HK-2 (cell line): Measurements from ENCODE around the gene EXOC3L2.
"Not testable (repeated sequence)": the region's sequence is repeated elsewhere in the genome, so short reads cannot be mapped to it uniquely, and the experiment has no call there.

Experiments used
- DNase-seq: peaks from one replicate; pipeline ENCODE4 v3.0.0-alpha.2; 2018; ENCODE audit not compliant: unreplicated experiment

The EXOC3L2 gene

DNA sequence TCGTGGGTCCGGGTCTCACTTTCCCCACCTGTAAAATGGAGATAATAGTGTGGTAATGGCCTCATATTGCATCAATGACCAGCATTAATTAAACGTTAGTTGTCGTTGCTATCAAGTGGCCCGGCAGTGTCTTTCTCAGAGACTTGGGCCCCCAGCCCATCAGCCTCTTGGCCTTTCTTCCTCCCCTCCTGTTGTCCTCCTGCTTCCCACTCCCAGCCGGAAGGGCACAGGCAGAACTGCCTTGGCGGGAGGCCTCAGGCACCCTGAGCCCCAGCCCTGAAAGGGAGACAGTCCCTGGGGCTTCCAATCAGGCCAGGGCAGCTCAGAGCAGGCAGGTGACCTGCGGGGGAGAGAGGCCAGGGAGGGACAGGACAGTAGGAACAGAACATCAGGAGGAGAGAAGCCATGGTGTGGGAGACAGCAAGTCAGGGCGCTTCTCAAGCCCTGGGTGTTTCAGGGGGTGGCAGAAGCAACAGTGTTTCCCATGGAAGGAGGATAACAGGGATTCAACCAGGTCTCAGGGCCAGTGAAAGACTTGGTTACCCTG lies 10.5 kb upstream of the EXOC3L2 start:
- no peak for DNase-seq

GRCh38 chr19:45254044-45254531 lies 8.9 kb upstream of the EXOC3L2 start:
- no peak for DNase-seq

DNA sequence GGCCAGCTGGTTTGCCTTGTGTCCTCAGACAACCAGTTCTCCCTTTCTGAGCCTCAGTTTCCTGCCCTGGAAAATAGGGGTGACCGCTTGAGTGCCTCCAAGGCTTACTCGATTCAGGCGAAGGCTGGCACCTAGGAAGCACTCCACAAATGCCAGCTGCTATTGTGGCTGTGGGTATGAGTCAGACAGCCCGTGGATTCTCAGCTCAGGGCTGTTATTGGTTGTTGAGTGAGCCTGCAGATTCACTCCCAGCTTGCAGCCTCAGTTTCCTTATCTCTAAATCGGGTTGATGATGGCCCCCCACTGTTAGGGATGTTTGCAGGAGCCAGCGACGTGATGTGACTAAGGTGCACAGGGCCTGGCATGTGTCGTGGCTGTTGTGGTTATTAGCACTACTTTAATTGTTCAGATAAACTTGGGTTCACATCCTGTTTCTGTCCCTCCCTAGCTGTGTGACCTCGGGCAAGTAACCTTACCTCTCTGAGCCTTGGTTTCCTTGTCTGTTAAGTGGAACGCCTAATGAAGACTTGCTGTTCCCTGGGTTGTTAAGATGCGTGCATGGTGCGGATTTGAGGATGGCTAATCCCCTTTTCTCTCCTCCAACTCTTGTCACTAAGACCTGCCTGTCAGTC lies 8.3 kb upstream of the EXOC3L2 start:
- DNase-seq, result no peak

GRCh38 chr19:45251452-45252354 lies 6.5 kb upstream of the EXOC3L2 start:
- DNase-seq, result no peak

DNA sequence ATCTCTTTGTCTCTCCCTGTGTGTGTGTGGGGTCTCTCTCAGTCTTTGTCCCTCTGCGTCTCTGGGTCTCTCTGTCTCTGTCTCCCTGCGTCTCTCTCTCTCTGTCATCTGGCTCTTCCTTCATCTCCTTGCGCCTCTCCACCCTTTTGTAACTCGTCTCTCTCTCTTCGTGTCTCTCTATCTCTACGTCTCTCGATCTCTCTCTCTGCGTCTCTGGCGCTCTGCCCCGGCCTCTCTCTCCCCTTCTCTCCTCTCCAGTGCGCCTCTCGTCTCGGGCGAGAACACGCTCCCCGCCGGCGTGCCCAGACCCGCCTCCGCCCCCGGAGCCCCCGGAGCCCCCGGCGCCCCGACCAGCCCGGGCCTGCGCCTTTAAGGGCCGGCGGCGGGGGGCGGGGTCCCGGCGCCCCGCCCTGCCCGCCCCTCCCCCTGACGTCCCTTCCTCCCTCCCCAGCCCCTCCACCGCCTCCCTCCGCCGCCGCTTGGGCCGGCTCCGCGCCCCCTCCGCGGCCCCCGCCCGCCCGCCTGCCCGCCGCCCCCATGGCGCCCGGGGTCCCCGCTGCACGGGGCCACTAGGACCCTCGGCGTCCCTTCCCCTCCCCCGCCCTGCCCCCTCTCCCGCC lies 5.7 kb upstream of the EXOC3L2 start, which contains the start of gene MARK4:
Gene MARK4, plus strand, starts transcription at position 440 of the 620 bp plus-strand sequence. CDS start 318 bp downstream, outside the sequence.
- peak; percentile 55 for DNase-seq

DNA sequence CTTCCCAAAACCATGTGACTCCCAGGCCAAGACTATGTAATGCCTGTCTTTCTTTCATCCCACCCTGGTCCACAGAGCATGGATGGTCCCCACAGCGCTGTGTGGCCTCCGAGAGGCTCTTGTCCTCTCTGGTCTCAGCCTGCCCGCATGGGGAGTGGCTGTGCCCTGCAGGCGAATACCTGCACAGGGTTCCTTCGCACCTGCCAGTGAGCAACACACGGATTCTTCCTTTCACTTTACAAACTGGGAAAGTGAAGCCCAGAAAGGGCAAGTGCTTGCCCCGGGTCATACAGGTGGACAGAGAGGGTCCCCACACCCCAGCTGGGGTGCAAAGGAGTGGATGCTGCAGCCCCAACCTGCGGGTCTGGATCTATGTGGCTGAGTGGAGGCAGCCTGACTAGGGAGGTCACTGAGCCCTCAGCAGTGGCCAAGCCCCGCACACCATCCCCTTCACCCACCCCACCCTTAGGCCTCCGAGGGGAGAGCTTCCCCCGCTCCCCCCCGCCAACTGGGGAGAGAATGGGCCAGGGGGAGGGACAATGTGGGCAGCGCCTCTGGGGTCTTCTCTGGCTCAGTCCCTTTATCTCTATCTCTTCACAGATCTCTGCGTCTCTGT lies 5.1 kb upstream of the EXOC3L2 start:
- DNase-seq, result no peak

GRCh38 chr19:45249261-45250033 lies 4.2 kb upstream of the EXOC3L2 start:
- DNase-seq, result no peak

DNA sequence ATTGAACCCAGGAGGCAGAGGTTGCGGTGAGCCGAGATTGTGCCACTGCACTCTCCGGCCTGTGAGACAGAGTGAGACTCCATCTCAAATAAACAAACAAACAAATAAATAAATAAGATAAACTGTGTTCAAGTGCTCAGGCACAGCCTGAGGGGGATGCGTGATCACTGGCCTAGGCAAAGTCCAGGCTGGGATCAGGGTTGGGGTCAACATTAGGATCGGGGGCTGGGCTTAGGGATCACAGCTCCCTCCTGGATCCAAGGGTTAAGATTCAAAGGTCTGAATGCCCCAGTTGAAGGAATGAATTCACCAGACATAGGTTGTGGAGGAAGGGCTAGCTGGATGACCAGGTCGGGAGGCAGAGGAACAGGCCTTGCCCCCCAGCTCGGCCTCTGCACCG lies 1.9 kb upstream of the EXOC3L2 start:
- DNase-seq, result no peak

DNA sequence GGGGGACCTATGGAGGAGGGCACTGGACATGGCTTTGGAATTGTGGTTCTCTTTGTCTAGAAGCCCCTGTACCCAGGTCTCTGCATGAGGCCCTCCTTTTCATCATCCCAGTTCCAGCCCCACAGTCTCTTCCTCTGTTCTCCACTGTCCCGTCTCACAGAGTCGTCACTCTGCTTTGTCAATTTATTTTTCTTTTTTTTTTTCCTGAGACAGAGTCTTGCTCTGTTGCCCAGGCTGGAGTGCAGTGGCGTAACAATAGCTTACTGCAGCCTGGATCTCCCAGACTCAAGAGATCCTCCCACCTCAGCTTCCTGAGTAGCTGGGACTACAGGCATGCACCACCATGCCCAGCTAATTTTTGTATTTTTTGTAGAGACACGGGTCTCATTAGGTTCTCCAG lies 619 bp upstream of the EXOC3L2 start:
- DNase-seq, result no peak

DNA sequence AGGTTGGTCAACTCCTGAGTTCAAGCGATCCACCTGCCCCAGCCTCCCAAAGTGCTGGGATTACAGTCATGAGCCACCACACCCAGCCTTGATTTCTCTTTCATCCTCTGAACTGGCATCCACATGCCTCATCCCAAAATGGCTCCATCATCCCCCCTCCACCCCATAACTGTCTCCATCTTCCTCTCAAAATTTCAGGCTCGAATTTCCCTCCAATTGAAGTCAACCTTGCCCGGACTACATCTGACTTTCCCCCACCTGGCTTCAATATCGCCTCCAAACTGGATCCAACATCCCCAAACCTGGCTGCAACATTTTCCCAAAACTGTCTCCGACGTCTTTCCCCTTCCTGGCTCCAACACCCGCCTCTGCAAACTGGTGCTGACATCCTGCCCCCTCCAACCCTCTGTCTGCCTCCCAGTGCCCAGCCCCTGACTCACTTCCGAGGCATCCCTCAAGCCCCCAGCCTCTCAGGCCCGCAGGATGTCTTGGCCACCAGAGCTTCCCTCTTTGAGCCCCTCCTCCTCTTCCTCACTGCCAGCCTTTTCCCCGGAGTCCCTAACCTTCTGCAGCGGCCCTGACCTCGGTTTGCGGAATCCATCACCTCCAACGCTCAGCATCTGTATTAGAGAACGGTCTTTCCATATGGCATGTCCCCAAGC lies 943 bp downstream of the EXOC3L2 start:
- no peak for DNase-seq

DNA sequence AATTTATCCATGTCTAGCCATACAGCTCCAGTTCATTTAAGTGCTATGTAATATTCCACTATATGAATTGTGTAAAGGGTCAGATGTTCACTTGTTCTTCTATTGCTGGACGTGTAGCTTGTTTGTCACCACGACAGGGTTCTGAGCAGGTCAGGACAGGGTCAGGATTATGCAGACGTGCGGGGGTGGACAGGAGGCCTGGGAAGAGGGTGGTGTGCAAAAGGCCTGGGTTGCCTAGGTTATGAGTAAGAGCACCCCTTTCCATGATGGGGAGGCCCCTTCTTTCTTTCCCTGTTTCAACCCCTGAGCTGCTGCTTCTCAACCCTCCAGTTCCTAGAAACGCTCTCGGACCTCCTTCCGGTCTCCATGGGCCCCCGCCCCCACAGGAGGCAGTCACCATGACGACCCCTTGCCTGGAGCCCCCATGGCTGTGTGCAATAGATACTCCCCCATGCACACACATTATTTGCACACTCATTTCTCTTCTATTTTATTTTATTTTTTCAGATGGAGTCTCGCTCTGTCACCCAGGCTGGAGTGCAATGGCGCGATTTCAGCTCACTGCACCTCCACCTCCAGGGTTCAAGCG lies 2.0 kb downstream of the EXOC3L2 start:
- no peak for DNase-seq

- no peak for DNase-seq
These were observed 6.7 kb downstream of the EXOC3L2 start for GRCh38 chr19:45238556-45238955.

DNA sequence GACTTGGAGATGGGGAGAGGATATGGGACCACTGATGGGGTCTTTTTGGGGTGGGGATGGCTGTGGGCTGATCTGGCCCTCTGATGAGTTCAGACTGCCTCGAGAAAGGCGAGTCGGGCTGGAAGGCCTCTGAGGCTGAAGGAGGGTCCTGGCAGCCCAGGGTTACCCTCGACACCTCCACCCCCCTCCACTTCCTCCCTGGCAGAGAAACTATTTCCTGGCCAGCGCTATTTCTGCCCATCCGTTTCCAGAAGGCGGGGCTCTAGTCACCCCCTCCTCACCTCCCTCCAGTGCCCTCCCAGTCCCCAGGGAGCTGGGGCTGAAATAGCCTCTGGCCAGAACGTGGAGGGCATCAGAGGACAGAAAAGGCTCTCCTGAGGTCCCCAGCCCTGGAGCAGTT lies 9.7 kb downstream of the EXOC3L2 start:
- no peak for DNase-seq

GRCh38 chr19:45234089-45234869 lies 10.9 kb downstream of the EXOC3L2 start:
- DNase-seq, result no peak

DNA sequence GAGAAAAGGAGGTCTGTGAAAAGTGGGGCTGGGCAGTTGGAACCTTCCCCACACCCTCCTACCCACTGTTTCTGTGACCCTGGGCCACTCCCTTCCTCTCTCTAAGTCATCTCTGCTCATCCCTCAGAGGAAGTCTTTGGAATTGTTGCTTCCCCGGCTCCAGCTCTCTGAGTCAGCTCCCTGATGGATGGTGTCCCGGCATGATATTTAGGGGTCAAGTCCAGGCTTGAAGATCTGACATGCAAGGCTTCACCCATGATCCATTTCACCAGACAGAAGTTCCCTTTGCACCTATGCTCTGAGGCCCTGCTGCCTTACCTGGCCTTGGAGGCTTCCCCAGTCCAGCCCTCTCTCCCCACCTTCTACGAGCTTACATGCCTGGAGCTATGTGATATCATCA lies 13.3 kb downstream of the EXOC3L2 start:
- DNase-seq, result no peak

- DNase-seq, result not testable (repeated sequence)
These were observed 16.2 kb downstream of the EXOC3L2 start for GRCh38 chr19:45229056-45229455.

- no peak for DNase-seq
These were observed 20.6 kb downstream of the EXOC3L2 start for GRCh38 chr19:45224645-45225044.

- no peak for DNase-seq
These were observed 21.3 kb downstream of the EXOC3L2 start for GRCh38 chr19:45223879-45224278.

DNA sequence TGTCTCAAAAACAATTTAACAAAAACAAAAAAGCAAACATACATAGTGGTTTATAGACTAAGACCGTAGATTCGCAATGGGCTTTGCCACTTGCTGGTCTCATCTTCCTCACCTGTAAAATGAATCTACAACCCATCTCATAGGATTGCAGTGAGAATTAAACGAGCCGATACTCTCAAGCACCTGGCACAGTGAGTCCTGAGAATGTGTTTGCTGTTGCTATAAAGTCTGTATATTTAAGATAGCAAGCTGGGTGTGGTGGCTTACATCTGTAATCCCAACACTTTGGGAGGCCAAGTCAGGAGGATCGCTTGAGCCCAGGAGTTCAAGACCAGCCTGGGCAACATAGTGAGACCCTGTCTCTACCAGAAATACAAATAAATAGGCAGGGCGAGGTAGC lies 22.5 kb downstream of the EXOC3L2 start:
- DNase-seq, result no peak
